ENCODE data around the gene OPCML.

The OPCML gene

DNA sequence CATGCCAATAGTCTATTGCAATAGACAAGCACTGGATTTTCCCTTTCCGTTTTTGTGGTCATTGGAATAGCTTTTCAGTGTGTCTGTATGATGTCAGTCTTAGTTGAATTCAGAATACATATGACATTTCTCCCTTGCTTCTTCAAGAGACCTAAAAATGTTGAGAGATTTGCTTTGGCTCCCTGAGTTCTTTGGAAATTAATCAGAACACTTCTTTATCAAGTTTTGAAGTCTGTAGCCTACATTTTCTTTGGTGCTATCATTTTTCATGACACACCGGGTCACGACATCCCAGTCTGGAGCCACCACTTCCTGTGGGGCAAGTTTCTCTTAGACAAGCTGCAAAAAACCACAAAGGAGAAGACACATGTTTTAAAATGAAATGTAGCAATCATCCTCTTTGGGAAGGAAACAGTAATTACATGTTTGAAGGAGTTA, 847.1 kb downstream of the OPCML start:
- H3K27me3 ChIP-seq = no peaks in the 10 kb centered on the region
- no peaks in the 10 kb centered on the region for H3K36me3 ChIP-seq
- TF ChIP-seq, protein P1, sequence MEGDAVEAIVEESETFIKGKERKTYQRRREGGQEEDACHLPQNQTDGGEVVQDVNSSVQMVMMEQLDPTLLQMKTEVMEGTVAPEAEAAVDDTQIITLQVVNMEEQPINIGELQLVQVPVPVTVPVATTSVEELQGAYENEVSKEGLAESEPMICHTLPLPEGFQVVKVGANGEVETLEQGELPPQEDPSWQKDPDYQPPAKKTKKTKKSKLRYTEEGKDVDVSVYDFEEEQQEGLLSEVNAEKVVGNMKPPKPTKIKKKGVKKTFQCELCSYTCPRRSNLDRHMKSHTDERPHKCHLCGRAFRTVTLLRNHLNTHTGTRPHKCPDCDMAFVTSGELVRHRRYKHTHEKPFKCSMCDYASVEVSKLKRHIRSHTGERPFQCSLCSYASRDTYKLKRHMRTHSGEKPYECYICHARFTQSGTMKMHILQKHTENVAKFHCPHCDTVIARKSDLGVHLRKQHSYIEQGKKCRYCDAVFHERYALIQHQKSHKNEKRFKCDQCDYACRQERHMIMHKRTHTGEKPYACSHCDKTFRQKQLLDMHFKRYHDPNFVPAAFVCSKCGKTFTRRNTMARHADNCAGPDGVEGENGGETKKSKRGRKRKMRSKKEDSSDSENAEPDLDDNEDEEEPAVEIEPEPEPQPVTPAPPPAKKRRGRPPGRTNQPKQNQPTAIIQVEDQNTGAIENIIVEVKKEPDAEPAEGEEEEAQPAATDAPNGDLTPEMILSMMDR (IDR thresholded peaks at IDR 0.05) = no peak
- no peaks in the 10 kb centered on the region for H3K9me3 ChIP-seq
- H3K4me1 ChIP-seq (ENCODE audit: control insufficient read depth in 1 of 2, insufficient read depth in 1 of 2, low read depth in 1 of 2, low read length in 1 of 2) = peaks cover 0 to 18% of the 10 kb centered on the region in 2 experiments
- H3K27ac ChIP-seq = no peak overlapping the region
- no peak overlapping the region for H3K4me3 ChIP-seq (ENCODE audit: low read depth in 1 of 2, low read length in 1 of 2)

DNA sequence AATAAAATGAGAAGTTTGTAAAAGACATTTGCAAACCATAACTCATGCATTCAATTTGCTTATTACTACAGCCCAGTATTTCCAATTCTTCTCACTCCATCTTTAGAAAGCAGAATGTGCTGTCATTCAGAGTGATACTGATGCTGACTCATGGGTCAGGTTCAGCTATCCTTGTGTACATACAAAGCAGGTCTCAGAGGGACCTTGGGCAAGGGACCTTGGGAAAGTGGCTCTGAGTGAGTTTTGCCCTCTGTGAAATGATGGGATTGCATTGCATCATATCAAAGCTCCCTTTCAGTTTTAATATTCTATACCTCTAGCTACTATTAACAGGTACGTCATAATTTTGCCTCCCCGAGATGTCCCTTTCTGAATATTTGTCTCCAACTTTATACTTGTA, 848.7 kb downstream of the OPCML start:
- H3K4me3 ChIP-seq (ENCODE audit: low read depth in 1 of 2, low read length in 1 of 2) = no peak overlapping the region
- TF ChIP-seq, protein P1 (IDR thresholded peaks at IDR 0.05) = no peak
- H3K27me3 ChIP-seq = no peaks in the 10 kb centered on the region
- no peak overlapping the region for H3K27ac ChIP-seq
- no peaks in the 10 kb centered on the region for H3K9me3 ChIP-seq
- H3K4me1 ChIP-seq (ENCODE audit: control insufficient read depth in 1 of 2, insufficient read depth in 1 of 2, low read depth in 1 of 2, low read length in 1 of 2) = peaks cover 0 to 18% of the 10 kb centered on the region in 2 experiments
- no peaks in the 10 kb centered on the region for H3K36me3 ChIP-seq

DNA sequence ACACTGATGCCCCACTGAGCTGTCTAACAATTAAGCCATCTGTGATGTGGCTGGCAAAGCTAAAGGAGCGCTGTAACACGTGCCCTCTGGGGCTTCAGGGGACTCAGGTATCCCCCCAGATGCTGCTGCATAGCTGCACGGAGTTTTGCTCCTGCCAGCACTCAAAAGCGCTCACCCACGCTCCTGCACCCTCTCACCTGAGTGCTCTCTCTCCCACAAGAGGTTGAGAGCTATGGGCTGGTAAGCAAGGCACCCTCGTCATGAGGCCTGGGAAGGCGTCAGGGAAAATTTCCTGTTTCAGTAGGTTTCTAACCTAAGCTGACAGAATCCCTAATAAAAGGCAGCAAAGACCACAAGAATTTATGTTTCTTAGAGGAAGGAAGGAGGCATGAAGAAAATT, 850.3 kb downstream of the OPCML start:
- TF ChIP-seq, protein P1 (IDR thresholded peaks at IDR 0.05) = no peak
- Histone ChIP-seq H3K4me3 (ENCODE audit: low read depth in 1 of 2, low read length in 1 of 2) (no peak overlapping the region), H3K9me3 (no peaks in the 10 kb centered on the region), H3K27me3 (no peaks in the 10 kb centered on the region), H3K27ac (no peak overlapping the region), H3K4me1 (ENCODE audit: control insufficient read depth in 1 of 2, insufficient read depth in 1 of 2, low read depth in 1 of 2, low read length in 1 of 2) (peaks cover 0 to 18% of the 10 kb centered on the region in 2 experiments), H3K36me3 (no peaks in the 10 kb centered on the region)

DNA sequence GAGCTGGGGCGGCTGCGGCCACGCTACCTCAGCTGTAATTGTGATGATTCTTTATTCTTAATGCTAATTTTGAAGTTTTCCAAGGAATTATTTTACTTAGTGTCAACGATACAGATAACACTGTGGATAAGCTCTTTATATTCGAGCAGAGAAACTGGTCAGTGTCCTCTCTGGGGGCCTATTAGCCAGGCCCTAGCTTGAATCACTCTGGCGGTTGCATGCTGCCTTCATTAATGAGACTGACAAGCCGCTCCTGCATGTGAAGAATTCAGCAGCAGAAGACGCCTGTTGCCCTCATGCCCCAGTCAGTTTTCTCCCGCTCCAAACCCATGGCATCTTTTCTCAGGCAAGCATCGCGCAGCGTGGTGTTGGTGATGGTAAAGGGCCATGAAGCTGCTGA, 851.7 kb downstream of the OPCML start:
- H3K9me3 ChIP-seq = no peaks in the 10 kb centered on the region
- H3K4me1 ChIP-seq (ENCODE audit: control insufficient read depth in 1 of 2, insufficient read depth in 1 of 2, low read depth in 1 of 2, low read length in 1 of 2) = peaks cover 0 to 14% of the 10 kb centered on the region in 2 experiments
- H3K27ac ChIP-seq = no peak overlapping the region
- TF ChIP-seq, protein P1 (IDR thresholded peaks at IDR 0.05) = no peak
- H3K27me3 ChIP-seq = no peaks in the 10 kb centered on the region
- H3K4me3 ChIP-seq (ENCODE audit: low read depth in 1 of 2, low read length in 1 of 2) = no peak overlapping the region
- H3K36me3 ChIP-seq = no peaks in the 10 kb centered on the region

DNA sequence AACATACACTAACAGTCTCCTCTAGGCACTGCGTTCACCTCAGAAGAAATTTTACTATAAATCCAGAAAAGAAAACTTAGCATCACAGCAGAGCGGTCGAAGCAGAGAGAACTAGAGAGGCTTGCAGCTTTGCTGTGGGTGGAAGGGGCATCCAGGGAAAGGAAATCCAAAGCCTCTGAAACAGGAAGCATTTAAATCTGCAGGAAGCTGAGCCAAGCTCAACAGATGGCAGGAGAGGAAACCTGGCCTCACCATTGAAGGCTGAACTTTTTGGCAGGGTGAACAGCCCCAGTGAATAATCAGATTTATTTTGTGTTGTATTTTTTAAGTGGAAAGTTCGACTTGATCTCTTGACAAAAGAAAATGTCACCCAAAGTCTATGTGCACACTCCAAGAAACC, 858.1 kb downstream of the OPCML start:
- H3K36me3 ChIP-seq = no peaks in the 10 kb centered on the region
- H3K4me1 ChIP-seq (ENCODE audit: control insufficient read depth in 1 of 2, insufficient read depth in 1 of 2, low read depth in 1 of 2, low read length in 1 of 2) = no peaks in the 10 kb centered on the region
- TF ChIP-seq, protein P1 (IDR thresholded peaks at IDR 0.05) = no peak
- H3K9me3 ChIP-seq = no peaks in the 10 kb centered on the region
- H3K27me3 ChIP-seq = no peaks in the 10 kb centered on the region
- no peak overlapping the region for H3K4me3 ChIP-seq (ENCODE audit: low read depth in 1 of 2, low read length in 1 of 2)
- no peak overlapping the region for H3K27ac ChIP-seq

DNA sequence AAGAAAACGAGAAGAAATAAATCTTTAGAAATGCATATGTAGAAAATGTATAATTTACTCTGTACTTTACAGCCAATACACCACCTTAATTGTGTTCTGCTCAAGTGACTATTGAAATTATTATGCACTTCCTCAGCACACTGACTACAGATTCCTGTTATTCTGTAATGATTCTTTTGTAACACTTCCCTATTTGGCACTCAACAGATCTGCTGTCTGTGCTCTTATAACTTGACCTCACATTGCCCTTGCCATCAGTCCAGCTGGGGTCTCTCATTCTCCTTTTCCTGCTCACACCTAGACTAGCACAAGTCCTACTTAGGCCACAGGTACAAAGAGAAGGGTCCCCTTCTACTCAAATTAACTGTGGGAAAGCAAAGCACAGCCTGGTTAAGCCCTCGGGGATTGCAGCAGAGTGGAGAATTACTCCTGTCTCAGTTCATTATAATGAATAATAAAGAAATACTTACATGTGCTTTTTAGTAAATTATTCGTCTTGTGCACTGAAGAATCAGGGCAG, 860.4 kb downstream of the OPCML start:
- TF ChIP-seq, protein P1 (IDR thresholded peaks at IDR 0.05) = no peak
- H3K4me3 ChIP-seq (ENCODE audit: low read depth in 1 of 2, low read length in 1 of 2) = no peak overlapping the region
- no peaks in the 10 kb centered on the region for H3K9me3 ChIP-seq
- no peaks in the 10 kb centered on the region for H3K27me3 ChIP-seq
- no peaks in the 10 kb centered on the region for H3K4me1 ChIP-seq (ENCODE audit: control insufficient read depth in 1 of 2, insufficient read depth in 1 of 2, low read depth in 1 of 2, low read length in 1 of 2)
- no peak overlapping the region for H3K27ac ChIP-seq
- H3K36me3 ChIP-seq = no peaks in the 10 kb centered on the region
